ENCODE measurements around the gene ENPP7. TPM values are rescaled to one million over a fixed set of nuclear protein-coding genes. Genes with fewer than 3 reads are reported as not detected.

ENPP7 gene
- total RNA-seq, 1 donor from 2014 or later: 0.18 TPM

GRCh38 chr17:79729761-79730160, 982 bp upstream of the ENPP7 start:
- no peak for TF ChIP-seq CTCF (IDR thresholded peaks at IDR 0.05)
- intact Hi-C loops (cut with DNase I): no loop called here
- no peaks in the 10 kb centered on the region for H3K27me3 ChIP-seq (ENCODE audit: low read depth)

GRCh38 chr17:79730437-79730768, 340 bp upstream of the ENPP7 start:
- Histone ChIP-seq H3K36me3 (no peaks in the 10 kb centered on the region), H3K27me3 (ENCODE audit: low read depth) (no peaks in the 10 kb centered on the region), H3K27ac (no peak overlapping the region), H3K4me1 (peaks cover 16% of the 10 kb centered on the region), H3K4me3 (no peak overlapping the region), H3K9me3 (no peaks in the 10 kb centered on the region)
- no peak for TF ChIP-seq CTCF (IDR thresholded peaks at IDR 0.05)
- ATAC-seq (peak in 1 of 2 donors; percentile 2), DNase-seq (no peak)
- intact Hi-C loops (cut with DNase I): no loop called here

More at GRCh38 chr17:79729761-79730160, 982 bp upstream of the ENPP7 start:
- no peaks in the 10 kb centered on the region for H3K9me3 ChIP-seq
- peaks cover 16% of the 10 kb centered on the region for H3K4me1 ChIP-seq
- ATAC-seq (no peak), DNase-seq (no peak)
- no peak overlapping the region for H3K27ac ChIP-seq
- H3K36me3 ChIP-seq: no peaks in the 10 kb centered on the region
- no peak overlapping the region for H3K4me3 ChIP-seq

- Histone ChIP-seq H3K4me3 (peak overlapping the region; percentile 35), H3K4me1 (peaks cover 16% of the 10 kb centered on the region), H3K36me3 (no peaks in the 10 kb centered on the region), H3K9me3 (no peaks in the 10 kb centered on the region), H3K27me3 (ENCODE audit: low read depth) (peaks cover 3% of the 10 kb centered on the region), H3K27ac (no peak overlapping the region)
- DNase-seq: no peak
- no peak for TF ChIP-seq CTCF (IDR thresholded peaks at IDR 0.05)
- intact Hi-C loops (cut with DNase I): no loop called here
- no peak for ATAC-seq
Measured at GRCh38 chr17:79732254-79732653, 1.5 kb downstream of the ENPP7 start.

- H3K4me3 ChIP-seq: peak overlapping the region; percentile 35
- peak; percentile 37 for ATAC-seq
Measured at GRCh38 chr17:79732804-79733691, 2.3 kb downstream of the ENPP7 start.

GRCh38 chr17:79733692-79734070, 2.9 kb downstream of the ENPP7 start:
- DNase-seq (no peak), ATAC-seq (no peak)
- Histone ChIP-seq H3K4me3 (peak overlapping the region; percentile 35), H3K27ac (peak overlapping the region; percentile 51), H3K4me1 (peaks cover 16% of the 10 kb centered on the region), H3K27me3 (ENCODE audit: low read depth) (peaks cover 7% of the 10 kb centered on the region), H3K9me3 (no peaks in the 10 kb centered on the region), H3K36me3 (no peaks in the 10 kb centered on the region)
- intact Hi-C loops (cut with DNase I): no loop called here
- TF ChIP-seq CTCF (IDR thresholded peaks at IDR 0.05): no peak

More at GRCh38 chr17:79732804-79733691, 2.3 kb downstream of the ENPP7 start:
- Histone ChIP-seq H3K36me3 (no peaks in the 10 kb centered on the region), H3K9me3 (no peaks in the 10 kb centered on the region), H3K27ac (peak overlapping the region; percentile 51), H3K27me3 (ENCODE audit: low read depth) (peaks cover 7% of the 10 kb centered on the region), H3K4me1 (peaks cover 16% of the 10 kb centered on the region)
- no peak for DNase-seq
- intact Hi-C loops (cut with DNase I): no loop called here
- no peak for TF ChIP-seq CTCF (IDR thresholded peaks at IDR 0.05)

Measured in lower lobe of right lung (tissue), 2 donors.